ENCODE data around the gene IL6R.
"Not testable (repeated sequence)": the region's sequence is repeated elsewhere in the genome, so short reads cannot be mapped to it uniquely, and the experiment has no call there.

- TF ChIP-seq POLR2A, CTCF (IDR thresholded peaks at IDR 0.05): not testable (repeated sequence)
Observed at GRCh38 chr1:154422049-154422448, 16.9 kb downstream of the IL6R start.

Data from suprapubic skin (tissue), 3 donors.